ENCODE data around the gene PRRG1. TPM values are rescaled to one million over a fixed set of nuclear protein-coding genes. Genes with fewer than 3 reads are reported as not detected.
"Not testable (repeated sequence)": the region's sequence is repeated elsewhere in the genome, so short reads cannot be mapped to it uniquely, and the experiment has no call there.

PRRG1 gene
- polyA plus RNA-seq, 1 donor from 2014 or later: 9.1 TPM

- Histone ChIP-seq H3K27me3 (ENCODE audit: insufficient read depth, low read depth, low read length) (no peaks in the 10 kb centered on the region), H3K4me3 (ENCODE audit: low read length) (no peak overlapping the region), H3K4me2 (ENCODE audit: low read length) (no peak overlapping the region), H3K36me3 (ENCODE audit: insufficient read depth, low read length) (no peaks in the 10 kb centered on the region), H3K79me2 (replicated peaks; ENCODE audit: insufficient read depth, low read length) (no peaks in the 10 kb centered on the region), H3F3A (ENCODE audit: insufficient read depth, low read length, poor library complexity, severe bottlenecking) (no peaks in the 10 kb centered on the region), H3K9ac (ENCODE audit: low read length) (no peak overlapping the region), H3K27ac (ENCODE audit: low read length) (no peak overlapping the region), H4K20me1 (ENCODE audit: insufficient read depth) (no peaks in the 10 kb centered on the region), H3K9me3 (ENCODE audit: low read length) (no peaks in the 10 kb centered on the region), H3K9me2 (ENCODE audit: insufficient read depth, low read length) (no peaks in the 10 kb centered on the region), H2AFZ (ENCODE audit: low read depth, low read length) (no peak overlapping the region)
- TF ChIP-seq EP300 (conservative IDR thresholded peaks at IDR 0.05; ENCODE audit: poor library complexity, severe bottlenecking): no peak
- TF ChIP-seq REST (IDR thresholded peaks at IDR 0.05; ENCODE audit: borderline replicate concordance): no peak
- TF ChIP-seq POLR2AphosphoS5 (IDR thresholded peaks at IDR 0.05): no peak
- TF ChIP-seq SMC3 (conservative IDR thresholded peaks at IDR 0.05; ENCODE audit: poor library complexity): no peak
- TF ChIP-seq EZH2 (IDR thresholded peaks at IDR 0.05; ENCODE audit: borderline replicate concordance, insufficient read depth, low read length, poor library complexity, severe bottlenecking): no peak
- TF ChIP-seq MXI1 (conservative IDR thresholded peaks at IDR 0.05; ENCODE audit: poor library complexity, severe bottlenecking): no peak
- no peak for TF ChIP-seq CTCF (IDR thresholded peaks at IDR 0.05; ENCODE audit: poor library complexity, severe bottlenecking)
- no peak for TF ChIP-seq TAF1 (IDR thresholded peaks at IDR 0.05; ENCODE audit: low read depth)
- no peak for TF ChIP-seq RAD21 (conservative IDR thresholded peaks at IDR 0.05)
Observed at GRCh38 chrX:37454537-37455285, 105.5 kb downstream of the PRRG1 start.

GRCh38 chrX:37455381-37455780 lies 106.2 kb downstream of the PRRG1 start:
- Histone ChIP-seq H3K4me2 (ENCODE audit: low read length) (no peak overlapping the region), H3K9me3 (ENCODE audit: low read length) (no peaks in the 10 kb centered on the region), H3F3A (ENCODE audit: insufficient read depth, low read length, poor library complexity, severe bottlenecking) (no peaks in the 10 kb centered on the region), H2AFZ (ENCODE audit: low read depth, low read length) (no peak overlapping the region), H3K36me3 (ENCODE audit: insufficient read depth, low read length) (no peaks in the 10 kb centered on the region), H3K4me3 (ENCODE audit: low read length) (no peak overlapping the region), H3K27me3 (ENCODE audit: insufficient read depth, low read depth, low read length) (no peaks in the 10 kb centered on the region), H3K79me2 (replicated peaks; ENCODE audit: insufficient read depth, low read length) (no peaks in the 10 kb centered on the region), H4K20me1 (ENCODE audit: insufficient read depth) (no peaks in the 10 kb centered on the region), H3K9ac (ENCODE audit: low read length) (no peak overlapping the region), H3K9me2 (ENCODE audit: insufficient read depth, low read length) (no peaks in the 10 kb centered on the region), H3K27ac (ENCODE audit: low read length) (no peak overlapping the region)
- no peak for TF ChIP-seq EP300 (conservative IDR thresholded peaks at IDR 0.05; ENCODE audit: poor library complexity, severe bottlenecking)

- not testable (repeated sequence) for H3K36me3 ChIP-seq (ENCODE audit: insufficient read depth, low read length); H4K20me1 ChIP-seq (ENCODE audit: insufficient read depth)
Observed at GRCh38 chrX:37460285-37460684, 111.1 kb downstream of the PRRG1 start.

More at GRCh38 chrX:37460285-37460684, 111.1 kb downstream of the PRRG1 start:
- H3K4me3 ChIP-seq (ENCODE audit: low read length); H3K9me2 ChIP-seq (ENCODE audit: insufficient read depth, low read length); H3K27ac ChIP-seq (ENCODE audit: low read length); H2AFZ ChIP-seq (ENCODE audit: low read depth, low read length); H3K79me2 ChIP-seq (replicated peaks; ENCODE audit: insufficient read depth, low read length); H3K4me2 ChIP-seq (ENCODE audit: low read length); H3F3A ChIP-seq (ENCODE audit: insufficient read depth, low read length, poor library complexity, severe bottlenecking); H3K27me3 ChIP-seq (ENCODE audit: insufficient read depth, low read depth, low read length); H3K9me3 ChIP-seq (ENCODE audit: low read length); H3K9ac ChIP-seq (ENCODE audit: low read length): not testable (repeated sequence)

All from neural cell (in vitro differentiated cells).